ENCODE measurements around the gene GPC6. TPM values are rescaled to one million over a fixed set of nuclear protein-coding genes. Genes with fewer than 3 reads are reported as not detected.

The GPC6 gene
- total and polyA plus RNA-seq, 2 experiments from 2014 or later: 14.4 to 20.8 TPM

GRCh38 chr13:94218537-94218936 lies 991.9 kb downstream of the GPC6 start:
- no peak overlapping the region for H2AFZ ChIP-seq
- H3K27ac ChIP-seq: no peak overlapping the region
- no peaks in the 10 kb centered on the region for H3K9me2 ChIP-seq (ENCODE audit: insufficient read depth)
- no peaks in the 10 kb centered on the region for H3K27me3 ChIP-seq (replicated peaks; ENCODE audit: insufficient read depth)
- in situ Hi-C loops (cut with MboI): no loop called here
- WGBS, 2 experiments (ENCODE audit: low coverage in 1 of 2, low lambda C conversion rate in 2 of 2, missing lambda C conversion rate in 2 of 2): 76 to 81% methylated on average over 2 of the region's 2 CpGs
- no peaks in the 10 kb centered on the region for H3K36me3 ChIP-seq (ENCODE audit: low read depth)
- H3K9me3 ChIP-seq (ENCODE audit: low read depth): no peaks in the 10 kb centered on the region
- H4K20me1 ChIP-seq (ENCODE audit: insufficient read depth): no peaks in the 10 kb centered on the region
- TF ChIP-seq EZH2 (IDR thresholded peaks at IDR 0.05; ENCODE audit: insufficient read depth, poor library complexity, severe bottlenecking) (no peak), EZH2phosphoT487 (IDR thresholded peaks at IDR 0.05; ENCODE audit: insufficient read depth, low read depth) (no peak)
- no peaks in the 10 kb centered on the region for H3K79me2 ChIP-seq (ENCODE audit: insufficient read depth)
- no peaks in the 10 kb centered on the region for H3F3A ChIP-seq (ENCODE audit: insufficient read depth)
- H3K9ac ChIP-seq: no peak overlapping the region
- H3K4me1 ChIP-seq (ENCODE audit: insufficient read depth): no peaks in the 10 kb centered on the region
- H3K4me3 ChIP-seq: no peak overlapping the region
- no peak for DNase-seq
- H3K4me2 ChIP-seq (ENCODE audit: unreplicated experiment): no peak overlapping the region

- H3K4me3 ChIP-seq: no peak overlapping the region
- in situ Hi-C loops (cut with MboI): no loop called here
- WGBS, 2 experiments (ENCODE audit: low coverage in 1 of 2, low lambda C conversion rate in 2 of 2, missing lambda C conversion rate in 2 of 2): 90% methylated on average over 3 of the region's 3 CpGs
These were observed 992.3 kb downstream of the GPC6 start for GRCh38 chr13:94218951-94219350.

GRCh38 chr13:94224670-94225069 lies 998.1 kb downstream of the GPC6 start:
- Histone ChIP-seq H3K4me3 (no peak overlapping the region), H3K27me3 (replicated peaks; ENCODE audit: insufficient read depth) (no peaks in the 10 kb centered on the region), H3K9ac (no peak overlapping the region), H3K4me2 (ENCODE audit: unreplicated experiment) (no peak overlapping the region), H3K36me3 (ENCODE audit: low read depth) (no peaks in the 10 kb centered on the region), H3F3A (ENCODE audit: insufficient read depth) (no peaks in the 10 kb centered on the region), H3K27ac (no peak overlapping the region), H3K79me2 (ENCODE audit: insufficient read depth) (no peaks in the 10 kb centered on the region), H4K20me1 (ENCODE audit: insufficient read depth) (no peaks in the 10 kb centered on the region), H2AFZ (no peak overlapping the region), H3K4me1 (ENCODE audit: insufficient read depth) (no peaks in the 10 kb centered on the region), H3K9me2 (ENCODE audit: insufficient read depth) (no peaks in the 10 kb centered on the region), H3K9me3 (ENCODE audit: low read depth) (no peaks in the 10 kb centered on the region)
- in situ Hi-C loops (cut with MboI): no loop called here
- 59 to 70% methylated on average over 3 of the region's 3 CpGs for WGBS, 2 experiments (ENCODE audit: low coverage in 1 of 2, low lambda C conversion rate in 2 of 2, missing lambda C conversion rate in 2 of 2)
- DNase-seq: no peak
- TF ChIP-seq EZH2 (IDR thresholded peaks at IDR 0.05; ENCODE audit: insufficient read depth, poor library complexity, severe bottlenecking) (no peak), EZH2phosphoT487 (IDR thresholded peaks at IDR 0.05; ENCODE audit: insufficient read depth, low read depth) (no peak)

More at GRCh38 chr13:94218951-94219350, 992.3 kb downstream of the GPC6 start:
- no peak overlapping the region for H3K27ac ChIP-seq
- no peaks in the 10 kb centered on the region for H4K20me1 ChIP-seq (ENCODE audit: insufficient read depth)
- H3K9ac ChIP-seq: no peak overlapping the region
- DNase-seq: no peak
- no peaks in the 10 kb centered on the region for H3K79me2 ChIP-seq (ENCODE audit: insufficient read depth)
- no peaks in the 10 kb centered on the region for H3F3A ChIP-seq (ENCODE audit: insufficient read depth)
- no peak overlapping the region for H3K4me2 ChIP-seq (ENCODE audit: unreplicated experiment)
- H2AFZ ChIP-seq: no peak overlapping the region
- no peaks in the 10 kb centered on the region for H3K4me1 ChIP-seq (ENCODE audit: insufficient read depth)
- no peaks in the 10 kb centered on the region for H3K9me3 ChIP-seq (ENCODE audit: low read depth)
- no peaks in the 10 kb centered on the region for H3K27me3 ChIP-seq (replicated peaks; ENCODE audit: insufficient read depth)
- no peaks in the 10 kb centered on the region for H3K36me3 ChIP-seq (ENCODE audit: low read depth)
- no peaks in the 10 kb centered on the region for H3K9me2 ChIP-seq (ENCODE audit: insufficient read depth)
- no peak for TF ChIP-seq EZH2 (IDR thresholded peaks at IDR 0.05; ENCODE audit: insufficient read depth, poor library complexity, severe bottlenecking)
- TF ChIP-seq EZH2phosphoT487 (IDR thresholded peaks at IDR 0.05; ENCODE audit: insufficient read depth, low read depth): no peak

- Histone ChIP-seq H3K9ac (no peak overlapping the region), H3K9me3 (ENCODE audit: low read depth) (no peaks in the 10 kb centered on the region), H3K27me3 (replicated peaks; ENCODE audit: insufficient read depth) (no peaks in the 10 kb centered on the region), H4K20me1 (ENCODE audit: insufficient read depth) (no peaks in the 10 kb centered on the region), H3K4me2 (ENCODE audit: unreplicated experiment) (no peak overlapping the region), H3K79me2 (ENCODE audit: insufficient read depth) (no peaks in the 10 kb centered on the region), H3K27ac (no peak overlapping the region), H3K9me2 (ENCODE audit: insufficient read depth) (no peaks in the 10 kb centered on the region), H3K36me3 (ENCODE audit: low read depth) (no peaks in the 10 kb centered on the region), H2AFZ (no peak overlapping the region), H3K4me1 (ENCODE audit: insufficient read depth) (no peaks in the 10 kb centered on the region), H3F3A (ENCODE audit: insufficient read depth) (no peaks in the 10 kb centered on the region), H3K4me3 (no peak overlapping the region)
- in situ Hi-C loops (cut with MboI): no loop called here
- TF ChIP-seq EZH2 (IDR thresholded peaks at IDR 0.05; ENCODE audit: insufficient read depth, poor library complexity, severe bottlenecking) (no peak), EZH2phosphoT487 (IDR thresholded peaks at IDR 0.05; ENCODE audit: insufficient read depth, low read depth) (no peak)
- WGBS, 2 experiments (ENCODE audit: low coverage in 1 of 2, low lambda C conversion rate in 2 of 2, missing lambda C conversion rate in 2 of 2): 82 to 92% methylated on average over 6 of the region's 6 CpGs
- DNase-seq: no peak
These were observed 1000.8 kb downstream of the GPC6 start for GRCh38 chr13:94227255-94227879.

Measured in GM23248 (cell line).